SH-SY5Y (cell line): ENCODE measurements around the gene NPHP4.

Source experiments
- GATA2 ChIP-seq: IDR thresholded peaks from 2 replicates; pipeline ENCODE4 v1.6.1; 2011; ENCODE audit warnings: mild to moderate bottlenecking, low read depth, low read length
- GATA3 ChIP-seq: IDR thresholded peaks from 2 replicates; pipeline ENCODE4 v1.6.1; 2011; ENCODE audit warnings: low read depth, mild to moderate bottlenecking, low read length, moderate library complexity

Gene NPHP4

DNA sequence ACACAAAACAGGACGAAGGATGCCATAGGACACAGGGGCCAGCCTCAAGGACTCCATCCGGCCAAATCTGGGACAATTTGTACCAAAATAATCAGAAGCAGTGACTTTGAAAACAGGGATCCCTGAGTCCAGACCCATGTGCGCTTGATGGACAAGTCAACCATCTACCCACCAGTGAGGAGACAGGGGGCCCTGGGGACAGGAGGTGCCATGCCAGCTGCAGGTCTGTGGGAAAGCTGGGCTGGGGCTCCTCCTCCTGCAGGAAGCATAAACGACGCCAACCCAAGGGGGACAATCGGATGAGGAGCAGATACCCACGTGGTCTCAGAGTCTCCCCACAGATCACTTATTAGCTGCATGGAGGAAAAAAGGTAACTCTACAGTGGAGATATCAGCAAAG, 50.6 kb downstream of the NPHP4 start:
- TF ChIP-seq GATA3 (no peak), GATA2 (no peak)

- TF ChIP-seq GATA3 (peak; percentile 74), GATA2 (peak; percentile 74; the same call in 1 of the 2 replicates)
Measured at GRCh38 chr1:5940723-5941407, 51.4 kb downstream of the NPHP4 start.

DNA sequence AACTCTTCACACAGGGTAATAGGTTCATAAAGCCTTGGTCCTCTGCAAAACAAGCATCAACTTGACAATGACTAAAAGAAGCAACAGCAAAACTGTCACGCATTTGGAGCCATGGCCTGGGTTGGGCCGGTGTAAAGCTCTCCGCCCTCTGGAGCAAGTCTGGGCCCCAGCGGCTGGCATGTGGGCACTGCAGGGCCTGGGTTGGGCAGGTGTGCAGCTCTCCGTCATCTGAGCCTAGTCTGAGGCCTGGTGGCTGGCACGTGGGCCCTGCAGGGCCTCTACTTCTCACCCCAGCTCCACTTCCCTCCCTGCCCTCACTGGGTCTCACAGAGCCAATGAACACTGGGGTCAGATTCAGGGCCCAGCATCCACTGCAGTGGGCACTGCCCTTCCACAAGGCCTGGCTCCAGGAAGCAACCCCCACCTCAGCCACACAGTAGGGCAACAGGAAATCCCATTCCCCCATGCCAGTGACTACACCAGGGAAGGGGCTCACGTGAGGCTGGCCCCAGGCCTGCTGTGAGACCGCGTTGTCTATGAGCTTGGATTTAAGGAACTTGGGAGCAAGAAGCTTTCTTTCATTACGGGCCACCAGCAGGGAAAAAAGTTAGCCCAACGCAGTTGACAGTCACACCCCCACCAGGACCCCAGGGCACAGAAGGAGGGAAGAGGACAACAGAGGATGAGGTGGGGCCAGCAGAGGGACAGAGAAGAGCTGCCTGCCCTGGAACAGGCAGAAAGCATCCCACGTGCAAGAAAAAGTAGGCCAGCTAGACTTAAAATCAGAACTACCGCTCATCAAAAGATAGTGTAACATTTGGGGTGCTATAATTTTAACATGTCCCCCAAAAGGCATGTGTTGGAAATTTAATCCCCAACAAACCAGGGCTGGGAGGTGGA, 52.7 kb downstream of the NPHP4 start:
- TF ChIP-seq GATA3 (no peak), GATA2 (no peak)

DNA sequence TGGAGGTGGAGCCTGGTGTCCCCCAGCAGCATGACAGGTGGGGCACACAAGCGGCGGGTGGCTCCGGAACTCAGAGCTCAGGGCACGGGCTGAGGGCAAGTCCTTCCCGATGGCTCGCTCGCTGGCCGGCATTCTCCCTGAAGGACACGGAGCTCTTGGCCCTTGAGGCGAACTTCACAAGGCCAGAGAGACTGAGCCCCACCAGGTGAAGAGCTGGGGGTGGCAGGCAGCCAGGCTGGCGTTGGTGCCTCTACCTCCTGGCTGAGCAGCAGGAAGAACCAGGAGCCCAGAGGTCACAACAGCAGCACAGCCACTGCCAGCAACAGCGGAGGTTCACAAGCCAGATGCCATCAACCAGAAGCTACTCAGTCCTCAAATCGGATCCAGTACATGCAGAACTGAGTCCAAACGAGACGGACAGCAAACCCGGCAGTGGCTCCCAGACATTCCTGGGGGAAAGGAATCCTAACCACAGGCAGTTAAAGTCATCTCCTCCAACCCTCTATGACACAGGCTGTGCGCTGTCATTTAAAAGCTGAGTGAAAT, 54.1 kb downstream of the NPHP4 start:
- no peak for TF ChIP-seq GATA3
- TF ChIP-seq GATA2: no peak

DNA sequence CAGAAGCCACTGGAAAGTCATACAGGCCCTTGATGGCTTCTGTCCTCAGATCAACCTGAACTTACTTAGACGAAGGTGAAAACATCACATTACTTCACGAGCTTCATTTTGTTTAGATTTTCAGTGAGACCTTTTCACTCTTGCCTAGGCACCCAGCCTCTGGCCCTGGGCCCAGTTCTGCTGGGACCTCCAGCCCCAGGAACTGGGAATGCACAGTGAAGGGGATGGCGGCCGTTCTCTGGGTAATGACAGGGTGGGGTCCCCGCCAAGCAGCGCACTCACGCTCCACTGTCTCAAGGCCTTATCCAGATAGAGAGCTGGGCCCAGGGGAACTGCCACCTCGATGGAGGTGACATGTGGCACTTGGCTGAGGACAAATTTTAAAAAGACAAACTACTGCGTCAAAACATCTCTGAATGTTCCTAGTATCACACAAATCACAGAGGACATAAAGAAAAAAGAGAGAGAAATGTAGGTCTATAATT, 54.8 kb downstream of the NPHP4 start:
- TF ChIP-seq GATA2: no peak

DNA sequence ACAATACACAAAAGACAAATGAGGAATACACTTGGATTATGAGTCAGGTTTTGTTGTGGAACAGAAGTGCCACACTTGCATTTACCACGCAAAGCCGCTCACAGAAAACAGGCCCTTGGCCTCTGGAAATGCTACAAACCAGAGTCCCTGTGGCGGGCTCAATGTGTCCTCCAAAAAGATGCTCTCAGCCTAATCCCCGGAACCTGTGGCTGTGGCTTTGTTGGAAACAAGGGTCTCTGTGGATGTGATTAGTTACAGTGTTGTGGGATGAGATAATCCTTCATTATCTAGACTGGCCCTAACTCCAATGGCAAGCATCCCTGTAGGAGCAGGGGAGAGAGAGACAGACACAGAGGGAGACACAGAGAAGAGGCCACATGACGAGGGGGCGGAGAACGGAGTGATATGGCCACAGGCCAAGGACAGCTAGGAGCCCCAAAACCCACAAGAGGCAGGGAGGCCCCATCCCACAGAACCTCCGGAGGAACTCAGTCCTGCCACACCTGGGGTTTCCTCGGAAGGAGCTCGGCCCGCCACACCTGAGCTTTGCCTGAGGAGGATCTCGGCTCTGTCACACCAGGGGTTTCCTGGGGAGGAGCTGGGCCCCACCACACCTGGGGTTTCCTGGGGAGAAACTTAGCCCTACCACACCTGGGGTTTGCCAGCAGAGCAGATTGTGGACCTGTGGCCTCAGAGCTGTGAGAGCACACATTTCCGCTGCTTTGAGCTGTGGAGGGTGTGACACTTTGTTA, 55.4 kb downstream of the NPHP4 start:
- no peak for TF ChIP-seq GATA3
- no peak for TF ChIP-seq GATA2

DNA sequence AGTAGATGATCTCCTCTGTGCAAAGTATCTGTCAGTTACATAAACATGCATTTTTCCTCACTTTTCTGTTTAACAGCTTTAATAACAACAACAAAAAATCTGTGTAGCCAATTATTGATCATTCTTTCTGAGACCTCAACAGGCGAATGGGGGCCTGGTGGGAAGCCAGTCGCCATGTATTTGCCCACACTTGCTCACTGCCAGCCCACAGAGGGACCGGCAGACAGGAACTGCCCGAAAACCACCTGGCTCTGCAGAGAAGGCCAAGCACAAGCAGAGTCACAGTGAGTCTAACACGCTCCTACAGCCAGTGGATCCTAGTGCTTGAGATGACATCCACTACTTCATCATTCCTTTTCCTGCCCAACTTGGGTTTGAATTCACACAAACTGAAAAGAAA, 56.1 kb downstream of the NPHP4 start:
- TF ChIP-seq GATA3 (no peak), GATA2 (no peak)

DNA sequence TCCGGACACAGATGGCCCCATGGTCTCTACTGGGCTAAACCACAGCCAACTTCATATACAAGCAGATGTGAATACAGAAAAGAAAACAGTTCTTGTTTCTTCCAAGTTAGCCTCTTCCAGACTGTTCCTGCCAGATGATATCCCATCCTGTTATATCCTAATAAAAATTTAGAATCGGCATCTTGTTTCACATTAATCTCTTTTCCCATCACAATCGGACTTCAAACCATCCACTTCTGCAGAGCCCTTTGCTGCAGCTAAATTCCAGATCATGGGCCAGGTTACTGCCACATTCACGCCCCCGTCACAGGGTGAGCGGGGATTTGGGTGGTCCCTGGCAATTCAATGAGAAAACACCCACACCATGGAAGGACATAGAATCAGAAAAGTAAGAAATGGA, 57.2 kb downstream of the NPHP4 start:
- TF ChIP-seq GATA3: no peak
- TF ChIP-seq GATA2: no peak

DNA sequence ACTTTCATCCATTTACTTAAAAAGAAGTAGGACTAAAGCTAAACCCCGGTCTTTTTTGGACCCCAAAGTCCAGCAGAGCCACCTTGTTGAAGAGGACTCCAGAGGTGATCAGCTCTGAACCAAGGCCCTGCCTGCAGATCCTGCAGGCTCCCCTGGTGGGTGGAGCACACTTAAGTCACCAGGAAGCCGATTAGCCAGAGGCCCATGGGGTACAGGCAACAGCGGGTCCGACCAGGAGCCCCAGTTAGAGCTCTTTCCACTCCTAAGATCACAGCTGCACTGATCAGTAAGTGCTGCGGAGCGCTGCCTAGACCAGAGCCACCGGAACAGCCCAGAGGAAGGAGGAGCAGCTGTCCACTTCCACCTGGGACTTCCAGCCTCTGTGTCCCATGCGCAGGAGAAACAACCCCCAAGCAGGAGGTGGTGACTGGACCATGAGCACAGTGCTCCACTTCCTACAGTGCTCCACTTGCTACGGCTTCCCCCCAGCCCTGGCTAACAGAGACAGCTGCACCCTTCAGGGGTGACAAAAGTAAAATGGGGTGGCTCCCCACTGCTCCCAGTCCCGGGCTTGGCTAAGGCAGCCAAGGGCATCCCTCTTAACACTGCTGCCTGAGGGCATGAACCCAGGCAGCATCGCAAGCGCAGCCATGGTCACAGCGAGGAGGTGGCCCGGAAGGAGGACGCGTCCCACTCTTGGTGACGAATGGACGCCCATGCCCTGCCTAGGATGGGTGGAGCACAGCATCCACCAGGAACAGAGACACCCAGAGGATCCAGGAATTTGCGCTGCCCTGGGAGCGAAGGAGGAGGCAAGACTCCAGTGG, 58.0 kb downstream of the NPHP4 start:
- TF ChIP-seq GATA3 (no peak), GATA2 (no peak)

- TF ChIP-seq GATA3: no peak
- TF ChIP-seq GATA2: no peak
Measured at GRCh38 chr1:5933676-5934057, 58.6 kb downstream of the NPHP4 start.

- no peak for TF ChIP-seq GATA3
Measured at GRCh38 chr1:5933050-5933449, 59.2 kb downstream of the NPHP4 start.

GRCh38 chr1:5928714-5929400, 63.4 kb downstream of the NPHP4 start:
- TF ChIP-seq GATA3 (no peak), GATA2 (no peak)
